Tibial artery (tissue), 4 donors: Measurements from ENCODE around the gene IFT27.

ENCODE experiments used
- DNase-seq, 2 donors: peaks; one replicate each; pipeline ENCODE4 v3.0.0-alpha.2; 2019
- H3K27ac ChIP-seq, 2 donors: fragments of 200-600 bp; sonication (generic) in 1 of 2; 1 replicate in 1 of 2; 2 replicates in 1 of 2; pipeline ENCODE4 v1.5.1; 2018 to 2019; ENCODE audit warnings: mild to moderate bottlenecking in 1 of 2
- H3K27me3 ChIP-seq, 2 donors: fragments of 200-600 bp; sonication (generic) in 1 of 2; one replicate each; pipeline versions ENCODE4 v1.5.1 to v1.6.0; 2016 to 2019
- H3K36me3 ChIP-seq, 3 donors: fragments of 200-600 bp; sonication (generic) in 2 of 3; one replicate each; pipeline ENCODE4 v1.5.1; 2016 to 2019; ENCODE audit warnings: mild to moderate bottlenecking in 2 of 3
- H3K4me1 ChIP-seq, 4 donors: fragments of 200-600 bp; sonication (generic) in 2 of 4; 1 replicate in 3 of 4; 2 replicates in 1 of 4; pipeline ENCODE4 v1.5.1; 2016 to 2019
- H3K4me3 ChIP-seq, 2 donors: fragments of 200-600 bp; sonication (generic) in 1 of 2; 1 replicate in 1 of 2; 2 replicates in 1 of 2; pipeline ENCODE4 v1.5.1; 2018 to 2019; ENCODE audit warnings: mild to moderate bottlenecking in 2 of 2
- H3K9me3 ChIP-seq, 3 donors: fragments of 200-600 bp; sonication (generic) in 1 of 3; one replicate each; pipeline ENCODE4 v1.5.1; 2016 to 2019
- CTCF ChIP-seq, 2 experiments: fragments of 200-600 bp in 1 of 2; fragments of 450-650 bp in 1 of 2; IDR thresholded peaks; one replicate each; pipeline ENCODE4 v1.5.1; 2017 to 2019; ENCODE audit warnings: antibody characterized with exemption in 2 of 2, mild to moderate bottlenecking in 1 of 2, moderate library complexity in 1 of 2
- intact Hi-C: fragments of 100-400 bp; cut with DNase I; formaldehyde crosslinking; loops from one replicate; pipeline ENCODE4 v1.15.0; 2023; ENCODE audit warnings: low total_unique reads

Gene IFT27

GRCh38 chr22:36797374-36797773 is 21.5 kb upstream of the IFT27 start:
- H3K4me1 ChIP-seq: no peaks in the 10 kb centered on the region
- H3K4me3 ChIP-seq: no peak overlapping the region
- no peak for DNase-seq
- H3K36me3 ChIP-seq: no peaks in the 10 kb centered on the region
- intact Hi-C loops: no loop called here
- no peak overlapping the region for H3K27ac ChIP-seq
- no peaks in the 10 kb centered on the region for H3K9me3 ChIP-seq
- TF ChIP-seq CTCF (IDR thresholded peaks at IDR 0.05): no peak
- H3K27me3 ChIP-seq: peaks cover 0 to 47% of the 10 kb centered on the region in 2 donors

- intact Hi-C loops: no loop called here
- Histone ChIP-seq H3K27ac (no peak overlapping the region), H3K4me1 (no peaks in the 10 kb centered on the region), H3K4me3 (no peak overlapping the region), H3K9me3 (no peaks in the 10 kb centered on the region), H3K36me3 (no peaks in the 10 kb centered on the region), H3K27me3 (peaks cover 0 to 55% of the 10 kb centered on the region in 2 donors)
- no peak for DNase-seq
- TF ChIP-seq CTCF (IDR thresholded peaks at IDR 0.05): no peak
Observed at GRCh38 chr22:36796552-36797175, 20.7 kb upstream of the IFT27 start.

GRCh38 chr22:36795633-36796032 is 19.7 kb upstream of the IFT27 start:
- no peak for DNase-seq
- TF ChIP-seq CTCF (IDR thresholded peaks at IDR 0.05): no peak
- Histone ChIP-seq H3K9me3 (no peaks in the 10 kb centered on the region), H3K4me3 (no peak overlapping the region), H3K4me1 (no peaks in the 10 kb centered on the region), H3K36me3 (no peaks in the 10 kb centered on the region), H3K27me3 (peaks cover 0 to 58% of the 10 kb centered on the region in 2 donors), H3K27ac (no peak overlapping the region)
- intact Hi-C loops: no loop called here

- H3K9me3 ChIP-seq: no peaks in the 10 kb centered on the region
- no peak for TF ChIP-seq CTCF (IDR thresholded peaks at IDR 0.05)
- DNase-seq: no peak
- intact Hi-C loops: no loop called here
- peaks cover 0 to 75% of the 10 kb centered on the region in 2 donors for H3K27me3 ChIP-seq
- no peak overlapping the region for H3K27ac ChIP-seq
- H3K4me1 ChIP-seq: no peaks in the 10 kb centered on the region
- H3K36me3 ChIP-seq: no peaks in the 10 kb centered on the region
- no peak overlapping the region for H3K4me3 ChIP-seq
Observed at GRCh38 chr22:36790648-36791047, 14.7 kb upstream of the IFT27 start.

GRCh38 chr22:36787204-36787988 is 11.5 kb upstream of the IFT27 start:
- Histone ChIP-seq H3K4me1 (peaks cover 0 to under 1% (median 0%) of the 10 kb centered on the region in 4 donors), H3K27me3 (peaks cover 0 to 88% of the 10 kb centered on the region in 2 donors), H3K36me3 (no peaks in the 10 kb centered on the region), H3K27ac (no peak overlapping the region), H3K4me3 (no peak overlapping the region), H3K9me3 (no peaks in the 10 kb centered on the region)
- no peak for TF ChIP-seq CTCF (IDR thresholded peaks at IDR 0.05)
- intact Hi-C loops: no loop called here
- DNase-seq: no peak
